ENCODE measurements around the gene KAT2B.

DNA sequence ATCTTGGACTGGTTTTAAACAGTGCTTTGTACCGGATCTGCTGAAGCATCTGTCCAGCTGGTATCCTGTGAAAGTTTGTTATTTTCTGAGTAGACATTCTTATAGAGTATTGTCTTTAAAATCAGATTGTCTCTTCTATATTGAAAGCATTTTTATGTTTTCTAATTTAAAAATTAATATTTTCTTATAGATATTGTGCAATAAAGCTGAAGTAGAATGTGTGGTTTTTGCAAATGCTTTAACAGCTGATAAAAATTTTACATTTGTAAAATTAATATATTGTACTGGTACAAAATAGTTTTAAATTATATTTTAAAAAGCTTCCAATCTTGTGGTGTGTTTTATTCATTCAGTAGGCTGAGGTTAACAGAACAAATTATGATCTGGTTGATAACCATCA is 113.8 kb downstream of the KAT2B start:
- TF ChIP-seq, protein P1, sequence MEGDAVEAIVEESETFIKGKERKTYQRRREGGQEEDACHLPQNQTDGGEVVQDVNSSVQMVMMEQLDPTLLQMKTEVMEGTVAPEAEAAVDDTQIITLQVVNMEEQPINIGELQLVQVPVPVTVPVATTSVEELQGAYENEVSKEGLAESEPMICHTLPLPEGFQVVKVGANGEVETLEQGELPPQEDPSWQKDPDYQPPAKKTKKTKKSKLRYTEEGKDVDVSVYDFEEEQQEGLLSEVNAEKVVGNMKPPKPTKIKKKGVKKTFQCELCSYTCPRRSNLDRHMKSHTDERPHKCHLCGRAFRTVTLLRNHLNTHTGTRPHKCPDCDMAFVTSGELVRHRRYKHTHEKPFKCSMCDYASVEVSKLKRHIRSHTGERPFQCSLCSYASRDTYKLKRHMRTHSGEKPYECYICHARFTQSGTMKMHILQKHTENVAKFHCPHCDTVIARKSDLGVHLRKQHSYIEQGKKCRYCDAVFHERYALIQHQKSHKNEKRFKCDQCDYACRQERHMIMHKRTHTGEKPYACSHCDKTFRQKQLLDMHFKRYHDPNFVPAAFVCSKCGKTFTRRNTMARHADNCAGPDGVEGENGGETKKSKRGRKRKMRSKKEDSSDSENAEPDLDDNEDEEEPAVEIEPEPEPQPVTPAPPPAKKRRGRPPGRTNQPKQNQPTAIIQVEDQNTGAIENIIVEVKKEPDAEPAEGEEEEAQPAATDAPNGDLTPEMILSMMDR (IDR thresholded peaks at IDR 0.05), result no peak
- no peak for TF ChIP-seq POLR2A (IDR thresholded peaks at IDR 0.05)
